ENCODE results near the gene TLR6. TPM values are rescaled to one million over a fixed set of nuclear protein-coding genes. Genes with fewer than 3 reads are reported as not detected.

The TLR6 gene
- total and polyA plus RNA-seq, 10 of the 15 experiments (the other 5 are each of a cell fraction or from before 2014, with no cell fraction given): 1.1 to 49.4 (median 12.5) TPM

DNA sequence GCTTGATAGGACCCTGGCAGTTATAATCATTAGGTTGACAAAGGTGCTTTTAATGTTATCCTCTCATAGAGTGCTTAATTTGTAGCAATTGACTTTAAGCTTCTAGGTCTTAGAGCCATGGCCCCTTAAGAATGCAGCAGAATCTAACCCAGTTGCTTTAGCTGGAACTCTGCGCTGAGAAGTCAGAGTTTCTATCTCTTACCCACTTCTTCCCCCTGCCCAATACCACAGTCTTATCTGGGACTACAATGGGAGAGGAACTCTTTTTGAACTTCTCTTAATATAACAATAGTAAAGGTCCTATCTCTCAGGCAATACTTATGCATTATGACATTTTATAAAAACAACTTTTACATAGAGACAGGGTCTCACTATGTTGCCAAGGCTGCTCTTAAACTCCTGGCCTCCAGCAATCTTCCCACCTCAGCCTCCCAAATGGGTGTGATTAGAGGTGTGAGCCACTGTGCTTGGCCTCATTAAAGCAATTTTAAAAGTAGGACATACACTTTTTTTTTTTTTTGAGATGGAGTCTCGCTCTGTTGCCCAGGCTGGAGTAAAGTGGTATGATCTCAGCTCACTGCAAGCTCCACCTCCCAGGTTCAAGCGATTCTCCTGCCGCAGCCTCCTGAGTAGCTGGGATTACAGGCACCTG is 75.7 kb downstream of the TLR6 start (continued):
- no peak for TF ChIP-seq CREM (IDR thresholded peaks at IDR 0.05; ENCODE audit: low read depth)
- TF ChIP-seq YY1 (IDR thresholded peaks at IDR 0.05; ENCODE audit: low read depth, low read length): no peak
- peak; percentile 30; the same call in 1 of the 2 replicates for TF ChIP-seq HDGF (IDR thresholded peaks at IDR 0.05)
- TF ChIP-seq RBBP5 (conservative IDR thresholded peaks at IDR 0.05): no peak
- TF ChIP-seq, protein P1, sequence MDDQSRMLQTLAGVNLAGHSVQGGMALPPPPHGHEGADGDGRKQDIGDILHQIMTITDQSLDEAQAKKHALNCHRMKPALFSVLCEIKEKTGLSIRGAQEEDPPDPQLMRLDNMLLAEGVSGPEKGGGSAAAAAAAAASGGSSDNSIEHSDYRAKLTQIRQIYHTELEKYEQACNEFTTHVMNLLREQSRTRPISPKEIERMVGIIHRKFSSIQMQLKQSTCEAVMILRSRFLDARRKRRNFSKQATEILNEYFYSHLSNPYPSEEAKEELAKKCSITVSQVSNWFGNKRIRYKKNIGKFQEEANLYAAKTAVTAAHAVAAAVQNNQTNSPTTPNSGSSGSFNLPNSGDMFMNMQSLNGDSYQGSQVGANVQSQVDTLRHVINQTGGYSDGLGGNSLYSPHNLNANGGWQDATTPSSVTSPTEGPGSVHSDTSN (IDR thresholded peaks at IDR 0.05; ENCODE audit: insufficient replicate concordance, low read depth, low read length): no peak

- ChIA-PET SMC1A (ENCODE audit: uncharacterized antibody, unreplicated experiment) (interaction anchor here (1.4 to 8.9 kb wide), 8 partner anchors 8 to 647 kb away, joined by 3 to 468 read pairs (median 63); partner anchors contain the start of genes TLR1 and TLR6), POLR2A (interaction anchor here (1.1 to 5.6 kb wide), 6 partner anchors 9 to 109 kb away, joined by 4 to 196 read pairs (median 31); partner anchors contain the start of gene TLR1), CTCF (interaction anchor here (0.8 to 8.1 kb wide), 11 partner anchors 10 to 460 kb away, joined by 3 to 449 read pairs (median 5); partner anchors contain the start of genes TLR1 and TLR6), RAD21 (ENCODE audit: unreplicated experiment) (interaction anchor here (1.0 to 4.9 kb wide), 9 partner anchors 9 to 461 kb away, joined by 3 to 437 read pairs (median 41); partner anchors contain the start of genes TLR1 and TLR6)
- Histone ChIP-seq H3K27me3 (replicated peaks in 1 of 2; ENCODE audit: control insufficient read depth in 2 of 2, insufficient read depth in 2 of 2, low read length in 1 of 2) (no peaks in the 10 kb centered on the region), H3K36me3 (ENCODE audit: control insufficient read depth in 2 of 2, insufficient read depth in 2 of 2, low read length in 1 of 2) (peaks cover 2 to 33% of the 10 kb centered on the region in 2 experiments), H4K20me1 (ENCODE audit: control insufficient read depth, insufficient read depth) (no peaks in the 10 kb centered on the region), H3K9ac (ENCODE audit: control insufficient read depth, insufficient read depth, low read length) (peak overlapping the region; percentile 88), H3K4me3 (peak overlapping the region; percentile 81), H3K79me2 (ENCODE audit: control insufficient read depth, insufficient read depth, low read length) (peaks cover 77% of the 10 kb centered on the region), H3K4me2 (ENCODE audit: control insufficient read depth, insufficient read depth) (peak overlapping the region; percentile 92), H2AFZ (ENCODE audit: control insufficient read depth, low read depth, low read length) (no peak overlapping the region), H3K9me3 (replicated peaks; ENCODE audit: control insufficient read depth, insufficient read depth, low read length) (peaks cover 39% of the 10 kb centered on the region), H3K4me1 (ENCODE audit: control insufficient read depth, insufficient read depth, low read length) (0 out of 2 replicates have a peak, but pooled peaks cover 4% of the 10 kb centered on the region), H3K27ac (ENCODE audit: control insufficient read depth, insufficient read depth) (peak overlapping the region; percentile 96)
- ATAC-seq (peak; percentile 17), FAIRE-seq (no peak), DNase-seq (ENCODE audit: low read depth, low spot score) (no peak)
- 52% methylated on average over 5 of the region's 5 CpGs for WGBS (ENCODE audit: insufficient coverage, insufficient replicate concordance, low lambda C conversion rate, missing lambda C conversion rate)
- no TSS peak for BruUV-seq (replicated peaks)
- in situ Hi-C loops (cut with MboI) (no loop called here), intact Hi-C loops (cut with micrococcal nuclease; ENCODE audit: unreplicated experiment) (loop anchor here (5.0 kb wide), 1 partner anchor 38 kb away; no protein-coding TSS in a partner anchor)
- no peak for TF ChIP-seq NR2F1 (conservative IDR thresholded peaks at IDR 0.05)
- no peak for TF ChIP-seq CBX3 (IDR thresholded peaks at IDR 0.05; ENCODE audit: borderline replicate concordance, low read depth)
- TF ChIP-seq, protein P2, sequence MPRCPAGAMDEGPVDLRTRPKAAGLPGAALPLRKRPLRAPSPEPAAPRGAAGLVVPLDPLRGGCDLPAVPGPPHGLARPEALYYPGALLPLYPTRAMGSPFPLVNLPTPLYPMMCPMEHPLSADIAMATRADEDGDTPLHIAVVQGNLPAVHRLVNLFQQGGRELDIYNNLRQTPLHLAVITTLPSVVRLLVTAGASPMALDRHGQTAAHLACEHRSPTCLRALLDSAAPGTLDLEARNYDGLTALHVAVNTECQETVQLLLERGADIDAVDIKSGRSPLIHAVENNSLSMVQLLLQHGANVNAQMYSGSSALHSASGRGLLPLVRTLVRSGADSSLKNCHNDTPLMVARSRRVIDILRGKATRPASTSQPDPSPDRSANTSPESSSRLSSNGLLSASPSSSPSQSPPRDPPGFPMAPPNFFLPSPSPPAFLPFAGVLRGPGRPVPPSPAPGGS (IDR thresholded peaks at IDR 0.05; ENCODE audit: borderline replicate concordance, insufficient read depth, low read depth, low read length, poor library complexity, severe bottlenecking): no peak
- TF ChIP-seq, protein P3, sequence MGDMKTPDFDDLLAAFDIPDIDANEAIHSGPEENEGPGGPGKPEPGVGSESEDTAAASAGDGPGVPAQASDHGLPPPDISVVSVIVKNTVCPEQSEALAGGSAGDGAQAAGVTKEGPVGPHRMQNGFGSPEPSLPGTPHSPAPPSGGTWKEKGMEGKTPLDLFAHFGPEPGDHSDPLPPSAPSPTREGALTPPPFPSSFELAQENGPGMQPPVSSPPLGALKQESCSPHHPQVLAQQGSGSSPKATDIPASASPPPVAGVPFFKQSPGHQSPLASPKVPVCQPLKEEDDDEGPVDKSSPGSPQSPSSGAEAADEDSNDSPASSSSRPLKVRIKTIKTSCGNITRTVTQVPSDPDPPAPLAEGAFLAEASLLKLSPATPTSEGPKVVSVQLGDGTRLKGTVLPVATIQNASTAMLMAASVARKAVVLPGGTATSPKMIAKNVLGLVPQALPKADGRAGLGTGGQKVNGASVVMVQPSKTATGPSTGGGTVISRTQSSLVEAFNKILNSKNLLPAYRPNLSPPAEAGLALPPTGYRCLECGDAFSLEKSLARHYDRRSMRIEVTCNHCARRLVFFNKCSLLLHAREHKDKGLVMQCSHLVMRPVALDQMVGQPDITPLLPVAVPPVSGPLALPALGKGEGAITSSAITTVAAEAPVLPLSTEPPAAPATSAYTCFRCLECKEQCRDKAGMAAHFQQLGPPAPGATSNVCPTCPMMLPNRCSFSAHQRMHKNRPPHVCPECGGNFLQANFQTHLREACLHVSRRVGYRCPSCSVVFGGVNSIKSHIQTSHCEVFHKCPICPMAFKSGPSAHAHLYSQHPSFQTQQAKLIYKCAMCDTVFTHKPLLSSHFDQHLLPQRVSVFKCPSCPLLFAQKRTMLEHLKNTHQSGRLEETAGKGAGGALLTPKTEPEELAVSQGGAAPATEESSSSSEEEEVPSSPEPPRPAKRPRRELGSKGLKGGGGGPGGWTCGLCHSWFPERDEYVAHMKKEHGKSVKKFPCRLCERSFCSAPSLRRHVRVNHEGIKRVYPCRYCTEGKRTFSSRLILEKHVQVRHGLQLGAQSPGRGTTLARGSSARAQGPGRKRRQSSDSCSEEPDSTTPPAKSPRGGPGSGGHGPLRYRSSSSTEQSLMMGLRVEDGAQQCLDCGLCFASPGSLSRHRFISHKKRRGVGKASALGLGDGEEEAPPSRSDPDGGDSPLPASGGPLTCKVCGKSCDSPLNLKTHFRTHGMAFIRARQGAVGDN (IDR thresholded peaks at IDR 0.05): peak; percentile 52; the same call in 1 of the 2 replicates
- TF ChIP-seq HDGF (IDR thresholded peaks at IDR 0.05): peak; percentile 54; the same call in 1 of the 2 replicates
- no peak for TF ChIP-seq LARP7 (IDR thresholded peaks at IDR 0.05)
- no peak for TF ChIP-seq MAX (IDR thresholded peaks at IDR 0.05; ENCODE audit: low read depth, low read length)
Measured at GRCh38 chr4:38779790-38780189, 76.8 kb downstream of the TLR6 start.
